H1 (cell line): ENCODE data around the gene KRTAP4-2. TPM values are rescaled to one million over a fixed set of nuclear protein-coding genes. Genes with fewer than 3 reads are reported as not detected.

Experiments used
- ASH2L ChIP-seq: fragments of 200-600, 300-600 bp; sonication (generic); IDR thresholded peaks from one replicate; pipeline ENCODE4 v1.7.1; 2017; ENCODE audit warnings: low read length
- GABPA ChIP-seq: IDR thresholded peaks from 2 replicates; pipeline ENCODE4 v1.6.1; 2011; ENCODE audit warnings: mild to moderate bottlenecking, low read length, moderate library complexity, borderline replicate concordance; ENCODE audit not compliant: insufficient read depth
- GTF2F1 ChIP-seq: IDR thresholded peaks from 2 replicates; pipeline ENCODE4 v1.6.1; 2012; ENCODE audit warnings: low read depth, low read length, improper control_type of control experiment, borderline replicate concordance
- polyA plus RNA-seq, 7 experiments: library from polyadenylated mRNA; depleted of rRNA in 3 of 7; stranded (reverse) in 5 of 7; unstranded in 2 of 7; fragments of >200 nt in 5 of 7; fragments of 200-250 nt in 2 of 7; gene quantifications; 1 replicate in 5 of 7; 2 replicates in 1 of 7; 4 replicates in 1 of 7; pipeline versions ENCODE4 v1.2.1 to v1.2.3, GENCODE V29; 2011 to 2013; ENCODE audit warnings: missing spikeins in 2 of 7, mixed read lengths in 2 of 7
- total RNA-seq: library from RNA; stranded (reverse); fragmentation: NEBNext Ultra II Directional; extraction: Animal tissue kit (Norgen Biotek cat#: 25700); gene quantifications from 2 replicates; pipeline ENCODE4 v1.2.1, GENCODE V29; 2021
- TF ChIP-seq, protein P1 (sequence below): IDR thresholded peaks from 2 replicates; pipeline ENCODE4 v1.6.1; 2012; ENCODE audit warnings: low read length, inconsistent platforms

KRTAP4-2 gene
- total and polyA plus RNA-seq, 2 of the 8 experiments (the other 6 are each of a cell fraction or from before 2014, with no cell fraction given), result not detected

GRCh38 chr17:41141361-41141760, 36.7 kb downstream of the KRTAP4-2 start (continued):
- TF ChIP-seq, protein P1, sequence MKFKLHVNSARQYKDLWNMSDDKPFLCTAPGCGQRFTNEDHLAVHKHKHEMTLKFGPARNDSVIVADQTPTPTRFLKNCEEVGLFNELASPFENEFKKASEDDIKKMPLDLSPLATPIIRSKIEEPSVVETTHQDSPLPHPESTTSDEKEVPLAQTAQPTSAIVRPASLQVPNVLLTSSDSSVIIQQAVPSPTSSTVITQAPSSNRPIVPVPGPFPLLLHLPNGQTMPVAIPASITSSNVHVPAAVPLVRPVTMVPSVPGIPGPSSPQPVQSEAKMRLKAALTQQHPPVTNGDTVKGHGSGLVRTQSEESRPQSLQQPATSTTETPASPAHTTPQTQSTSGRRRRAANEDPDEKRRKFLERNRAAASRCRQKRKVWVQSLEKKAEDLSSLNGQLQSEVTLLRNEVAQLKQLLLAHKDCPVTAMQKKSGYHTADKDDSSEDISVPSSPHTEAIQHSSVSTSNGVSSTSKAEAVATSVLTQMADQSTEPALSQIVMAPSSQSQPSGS, result no peak
- TF ChIP-seq ASH2L, result no peak
- no peak for TF ChIP-seq GTF2F1
- TF ChIP-seq GABPA, result no peak
